Stimulated activated CD8-positive, alpha-beta memory T cell treated with anti-CD3 and anti-CD28 coated beads, Interleukin-7, amount 100 ng/mL, for 1 hour (primary cell): ENCODE results near the gene PHF12.

ENCODE experiments used
- DNase-seq, 2 donors: peaks; one replicate each; pipeline ENCODE4 v3.0.0-alpha.2; 2020; ENCODE audit warnings: low read depth in 2 of 2

PHF12 gene

GRCh38 chr17:28860363-28860808 lies 90.9 kb downstream of the PHF12 start:
- DNase-seq, result no peak

GRCh38 chr17:28858801-28859355 lies 92.4 kb downstream of the PHF12 start:
- no peak for DNase-seq

GRCh38 chr17:28857905-28858800 lies 93.2 kb downstream of the PHF12 start:
- DNase-seq, result no peak

GRCh38 chr17:28856028-28856574 lies 95.2 kb downstream of the PHF12 start:
- no peak for DNase-seq

- no peak for DNase-seq
Measured at GRCh38 chr17:28855336-28855679, 96.0 kb downstream of the PHF12 start.
